GM12878 (cell line): Measurements from ENCODE around the gene DUSP22. TPM values are rescaled to one million over a fixed set of nuclear protein-coding genes. Genes with fewer than 3 reads are reported as not detected.

Experiments
- EED ChIP-seq: sonication (generic); IDR thresholded peaks from 2 replicates; pipeline ENCODE4 v1.6.1; 2016; ENCODE audit warnings: antibody characterized with exemption, low read depth
- ETV6 ChIP-seq, 2 experiments: fragments of 450-650 bp in 1 of 2; IDR thresholded peaks in 1 of 2; conservative IDR thresholded peaks in 1 of 2; 2 replicates each; pipeline ENCODE4 v1.6.1; 2014; ENCODE audit warnings: antibody characterized with exemption in 1 of 2, borderline replicate concordance in 1 of 2, low read depth in 1 of 2, mild to moderate bottlenecking in 1 of 2, moderate library complexity in 1 of 2
- HCFC1 ChIP-seq: fragments of 150-350 bp; IDR thresholded peaks from 2 replicates; pipeline ENCODE4 v1.6.1; 2014; ENCODE audit warnings: low read length
- JUNB ChIP-seq: IDR thresholded peaks from 2 replicates; pipeline ENCODE4 v1.6.1; 2016; ENCODE audit warnings: antibody characterized with exemption, mild to moderate bottlenecking
- KDM1A ChIP-seq: fragments of 200-600 bp; sonication (generic); IDR thresholded peaks from 2 replicates; pipeline ENCODE4 v1.6.1; 2016; ENCODE audit warnings: borderline replicate concordance
- KLF5 ChIP-seq: fragments of 450-650 bp; IDR thresholded peaks from 2 replicates; pipeline ENCODE4 v1.6.1; 2014; ENCODE audit warnings: mild to moderate bottlenecking; ENCODE audit not compliant: partially characterized antibody
- NFYA ChIP-seq: IDR thresholded peaks from 2 replicates; pipeline ENCODE4 v1.6.1; 2011; ENCODE audit warnings: low read depth, mild to moderate bottlenecking, low read length, improper control_type of control experiment, borderline replicate concordance
- NR2C1 ChIP-seq: fragments of 450-650 bp; IDR thresholded peaks from 2 replicates; pipeline ENCODE4 v1.6.1; 2017; ENCODE audit warnings: antibody characterized with exemption, mild to moderate bottlenecking, moderate library complexity
- NR2F1 ChIP-seq: fragments of 450-650 bp; conservative IDR thresholded peaks from 2 replicates; pipeline ENCODE4 v1.6.1; 2017; ENCODE audit warnings: mild to moderate bottlenecking
- RBBP5 ChIP-seq: fragments of 200-600 bp; sonication (generic); conservative IDR thresholded peaks from 2 replicates; pipeline ENCODE4 v1.6.1; 2016
- STAT1 ChIP-seq: fragments of 450-650 bp; conservative IDR thresholded peaks from 2 replicates; pipeline ENCODE4 v1.6.1; 2014; ENCODE audit warnings: antibody characterized with exemption, mild to moderate bottlenecking
- TCF3 ChIP-seq: IDR thresholded peaks from 2 replicates; pipeline ENCODE4 v1.6.1; 2012; ENCODE audit warnings: low read depth, mild to moderate bottlenecking, low read length, borderline replicate concordance; ENCODE audit not compliant: insufficient read depth
- ZNF24 ChIP-seq: fragments of 450-650 bp; IDR thresholded peaks from 2 replicates; pipeline ENCODE4 v1.6.1; 2017; ENCODE audit warnings: antibody characterized with exemption, mild to moderate bottlenecking
- polyA plus RNA-seq, 11 experiments: library from polyadenylated mRNA; depleted of rRNA in 4 of 11; unstranded in 6 of 11; stranded (reverse) in 5 of 11; fragments of >200 nt; fragmentation: Nextera tagmentation in 4 of 11; fragmentation: Illumina TruSeq in 1 of 11; extraction: Ambion mirVana in 4 of 11; extraction: Trizol in 1 of 11; gene quantifications; 1 replicate in 1 of 11; 2 replicates in 10 of 11; pipeline versions ENCODE4 v1.2.1 to v1.2.3, GENCODE V29; 2011 to 2016; ENCODE audit warnings: inconsistent platforms in 2 of 11, missing spikeins in 2 of 11, low read depth in 1 of 11
- total RNA-seq, 4 experiments: library from RNA; depleted of rRNA in 3 of 4; stranded (reverse); fragments of >200 nt in 3 of 4; fragmentation: Illumina TruSeq in 1 of 4; extraction: Trizol in 1 of 4; gene quantifications; 2 replicates each; pipeline versions ENCODE4 v1.2.1 to v1.2.3, GENCODE V29; 2013 to 2021
- TF ChIP-seq, protein P1 (sequence below): IDR thresholded peaks from 2 replicates; pipeline ENCODE4 v1.6.1; 2011; ENCODE audit warnings: mild to moderate bottlenecking, low read depth, low read length, moderate library complexity; ENCODE audit not compliant: insufficient replicate concordance
- TF ChIP-seq, protein P2 (sequence below): fragments of 450-650 bp; IDR thresholded peaks from 2 replicates; pipeline ENCODE4 v1.6.1; 2014; ENCODE audit warnings: mild to moderate bottlenecking
- TF ChIP-seq, protein P3 (sequence below): fragments of 150-350 bp; IDR thresholded peaks from 2 replicates; pipeline ENCODE4 v1.6.1; 2016; ENCODE audit warnings: low read depth, low read length
- TF ChIP-seq, protein P4 (sequence below): fragments of 450-650 bp; IDR thresholded peaks from 2 replicates; pipeline ENCODE4 v1.6.1; 2018; ENCODE audit warnings: mild to moderate bottlenecking, low read depth, moderate library complexity; ENCODE audit not compliant: partially characterized antibody
- TF ChIP-seq, protein P5 (sequence below): fragments of 450-650 bp; IDR thresholded peaks from 2 replicates; pipeline ENCODE4 v1.6.1; 2018; ENCODE audit warnings: borderline replicate concordance, mild to moderate bottlenecking; ENCODE audit not compliant: partially characterized antibody

DUSP22 gene
- total and polyA plus RNA-seq, 10 of the 15 experiments (the other 5 are each of a cell fraction or from before 2014, with no cell fraction given) = 78.9 to 156 (median 107) TPM

DNA sequence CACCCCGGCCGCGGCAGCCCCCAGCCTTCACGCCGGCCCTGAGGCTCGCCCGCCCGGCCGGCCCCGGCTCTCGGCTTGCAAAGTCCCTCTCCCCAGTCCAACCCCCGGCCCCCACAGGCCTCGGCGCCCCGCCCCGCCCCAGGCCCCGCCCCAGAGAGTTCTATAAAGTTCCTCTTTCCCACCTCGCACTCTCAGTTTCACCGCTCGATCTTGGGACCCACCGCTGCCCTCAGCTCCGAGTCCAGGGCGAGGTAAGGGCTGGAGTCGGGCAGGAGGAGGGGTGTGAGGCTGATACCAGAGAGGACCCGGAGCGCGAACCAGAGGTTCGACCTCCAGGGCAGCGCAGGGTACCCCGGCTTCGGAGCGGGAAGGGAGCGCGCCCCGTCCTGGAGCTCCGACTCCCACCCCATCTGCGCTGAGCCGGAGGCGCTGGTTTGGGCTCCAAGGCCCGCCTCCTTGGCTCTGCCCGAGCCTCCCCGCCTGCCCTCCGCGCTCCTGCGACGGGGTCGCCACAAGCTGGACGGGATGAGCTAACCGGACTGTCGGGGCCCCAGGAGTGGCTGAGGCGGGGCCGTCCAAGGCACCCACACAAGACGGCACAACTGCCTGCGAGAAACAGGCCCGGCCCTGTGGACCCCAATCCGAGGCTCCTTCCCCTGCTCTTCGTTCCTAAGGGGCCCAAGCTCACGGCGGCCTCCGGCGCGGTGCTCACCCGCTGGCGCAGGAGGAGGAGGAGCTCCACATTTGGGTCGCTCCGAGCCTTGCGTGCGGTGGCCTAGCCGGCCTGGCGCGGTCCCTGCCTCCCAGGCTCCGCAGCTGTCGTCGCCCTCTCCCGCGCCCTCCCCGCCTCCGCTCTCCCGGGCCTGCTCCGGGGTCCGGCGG is 99.5 kb downstream of the DUSP22 start, which contains the start of gene IRF4 (continued):
- TF ChIP-seq, protein P1, sequence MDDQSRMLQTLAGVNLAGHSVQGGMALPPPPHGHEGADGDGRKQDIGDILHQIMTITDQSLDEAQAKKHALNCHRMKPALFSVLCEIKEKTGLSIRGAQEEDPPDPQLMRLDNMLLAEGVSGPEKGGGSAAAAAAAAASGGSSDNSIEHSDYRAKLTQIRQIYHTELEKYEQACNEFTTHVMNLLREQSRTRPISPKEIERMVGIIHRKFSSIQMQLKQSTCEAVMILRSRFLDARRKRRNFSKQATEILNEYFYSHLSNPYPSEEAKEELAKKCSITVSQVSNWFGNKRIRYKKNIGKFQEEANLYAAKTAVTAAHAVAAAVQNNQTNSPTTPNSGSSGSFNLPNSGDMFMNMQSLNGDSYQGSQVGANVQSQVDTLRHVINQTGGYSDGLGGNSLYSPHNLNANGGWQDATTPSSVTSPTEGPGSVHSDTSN = peak; percentile 69
- TF ChIP-seq HCFC1 (peak; percentile 27), STAT1 (no peak), NR2F1 (0 out of 2 replicates have a peak, but pooled peaks have one; percentile 10), NR2C1 (no peak), ZNF24 (no peak), NFYA (no peak), ETV6 (conservative IDR thresholded peaks at IDR 0.05 in 1 of 2, IDR thresholded peaks at IDR 0.05 in 1 of 2; ENCODE audit: borderline replicate concordance in 1 of 2, low read depth in 1 of 2) (no peak), KDM1A (no peak), TCF3 (peak; percentile 95), JUNB (no peak), RBBP5 (no peak), EED (no peak; the same call in 1 of the 2 replicates), KLF5 (no peak)
- TF ChIP-seq, protein P2, sequence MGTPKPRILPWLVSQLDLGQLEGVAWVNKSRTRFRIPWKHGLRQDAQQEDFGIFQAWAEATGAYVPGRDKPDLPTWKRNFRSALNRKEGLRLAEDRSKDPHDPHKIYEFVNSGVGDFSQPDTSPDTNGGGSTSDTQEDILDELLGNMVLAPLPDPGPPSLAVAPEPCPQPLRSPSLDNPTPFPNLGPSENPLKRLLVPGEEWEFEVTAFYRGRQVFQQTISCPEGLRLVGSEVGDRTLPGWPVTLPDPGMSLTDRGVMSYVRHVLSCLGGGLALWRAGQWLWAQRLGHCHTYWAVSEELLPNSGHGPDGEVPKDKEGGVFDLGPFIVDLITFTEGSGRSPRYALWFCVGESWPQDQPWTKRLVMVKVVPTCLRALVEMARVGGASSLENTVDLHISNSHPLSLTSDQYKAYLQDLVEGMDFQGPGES = no peak
- TF ChIP-seq, protein P3, sequence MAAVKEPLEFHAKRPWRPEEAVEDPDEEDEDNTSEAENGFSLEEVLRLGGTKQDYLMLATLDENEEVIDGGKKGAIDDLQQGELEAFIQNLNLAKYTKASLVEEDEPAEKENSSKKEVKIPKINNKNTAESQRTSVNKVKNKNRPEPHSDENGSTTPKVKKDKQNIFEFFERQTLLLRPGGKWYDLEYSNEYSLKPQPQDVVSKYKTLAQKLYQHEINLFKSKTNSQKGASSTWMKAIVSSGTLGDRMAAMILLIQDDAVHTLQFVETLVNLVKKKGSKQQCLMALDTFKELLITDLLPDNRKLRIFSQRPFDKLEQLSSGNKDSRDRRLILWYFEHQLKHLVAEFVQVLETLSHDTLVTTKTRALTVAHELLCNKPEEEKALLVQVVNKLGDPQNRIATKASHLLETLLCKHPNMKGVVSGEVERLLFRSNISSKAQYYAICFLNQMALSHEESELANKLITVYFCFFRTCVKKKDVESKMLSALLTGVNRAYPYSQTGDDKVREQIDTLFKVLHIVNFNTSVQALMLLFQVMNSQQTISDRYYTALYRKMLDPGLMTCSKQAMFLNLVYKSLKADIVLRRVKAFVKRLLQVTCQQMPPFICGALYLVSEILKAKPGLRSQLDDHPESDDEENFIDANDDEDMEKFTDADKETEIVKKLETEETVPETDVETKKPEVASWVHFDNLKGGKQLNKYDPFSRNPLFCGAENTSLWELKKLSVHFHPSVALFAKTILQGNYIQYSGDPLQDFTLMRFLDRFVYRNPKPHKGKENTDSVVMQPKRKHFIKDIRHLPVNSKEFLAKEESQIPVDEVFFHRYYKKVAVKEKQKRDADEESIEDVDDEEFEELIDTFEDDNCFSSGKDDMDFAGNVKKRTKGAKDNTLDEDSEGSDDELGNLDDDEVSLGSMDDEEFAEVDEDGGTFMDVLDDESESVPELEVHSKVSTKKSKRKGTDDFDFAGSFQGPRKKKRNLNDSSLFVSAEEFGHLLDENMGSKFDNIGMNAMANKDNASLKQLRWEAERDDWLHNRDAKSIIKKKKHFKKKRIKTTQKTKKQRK = no peak
- TF ChIP-seq, protein P4, sequence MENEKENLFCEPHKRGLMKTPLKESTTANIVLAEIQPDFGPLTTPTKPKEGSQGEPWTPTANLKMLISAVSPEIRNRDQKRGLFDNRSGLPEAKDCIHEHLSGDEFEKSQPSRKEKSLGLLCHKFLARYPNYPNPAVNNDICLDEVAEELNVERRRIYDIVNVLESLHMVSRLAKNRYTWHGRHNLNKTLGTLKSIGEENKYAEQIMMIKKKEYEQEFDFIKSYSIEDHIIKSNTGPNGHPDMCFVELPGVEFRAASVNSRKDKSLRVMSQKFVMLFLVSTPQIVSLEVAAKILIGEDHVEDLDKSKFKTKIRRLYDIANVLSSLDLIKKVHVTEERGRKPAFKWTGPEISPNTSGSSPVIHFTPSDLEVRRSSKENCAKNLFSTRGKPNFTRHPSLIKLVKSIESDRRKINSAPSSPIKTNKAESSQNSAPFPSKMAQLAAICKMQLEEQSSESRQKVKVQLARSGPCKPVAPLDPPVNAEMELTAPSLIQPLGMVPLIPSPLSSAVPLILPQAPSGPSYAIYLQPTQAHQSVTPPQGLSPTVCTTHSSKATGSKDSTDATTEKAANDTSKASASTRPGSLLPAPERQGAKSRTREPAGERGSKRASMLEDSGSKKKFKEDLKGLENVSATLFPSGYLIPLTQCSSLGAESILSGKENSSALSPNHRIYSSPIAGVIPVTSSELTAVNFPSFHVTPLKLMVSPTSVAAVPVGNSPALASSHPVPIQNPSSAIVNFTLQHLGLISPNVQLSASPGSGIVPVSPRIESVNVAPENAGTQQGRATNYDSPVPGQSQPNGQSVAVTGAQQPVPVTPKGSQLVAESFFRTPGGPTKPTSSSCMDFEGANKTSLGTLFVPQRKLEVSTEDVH = no peak
- TF ChIP-seq, protein P5, sequence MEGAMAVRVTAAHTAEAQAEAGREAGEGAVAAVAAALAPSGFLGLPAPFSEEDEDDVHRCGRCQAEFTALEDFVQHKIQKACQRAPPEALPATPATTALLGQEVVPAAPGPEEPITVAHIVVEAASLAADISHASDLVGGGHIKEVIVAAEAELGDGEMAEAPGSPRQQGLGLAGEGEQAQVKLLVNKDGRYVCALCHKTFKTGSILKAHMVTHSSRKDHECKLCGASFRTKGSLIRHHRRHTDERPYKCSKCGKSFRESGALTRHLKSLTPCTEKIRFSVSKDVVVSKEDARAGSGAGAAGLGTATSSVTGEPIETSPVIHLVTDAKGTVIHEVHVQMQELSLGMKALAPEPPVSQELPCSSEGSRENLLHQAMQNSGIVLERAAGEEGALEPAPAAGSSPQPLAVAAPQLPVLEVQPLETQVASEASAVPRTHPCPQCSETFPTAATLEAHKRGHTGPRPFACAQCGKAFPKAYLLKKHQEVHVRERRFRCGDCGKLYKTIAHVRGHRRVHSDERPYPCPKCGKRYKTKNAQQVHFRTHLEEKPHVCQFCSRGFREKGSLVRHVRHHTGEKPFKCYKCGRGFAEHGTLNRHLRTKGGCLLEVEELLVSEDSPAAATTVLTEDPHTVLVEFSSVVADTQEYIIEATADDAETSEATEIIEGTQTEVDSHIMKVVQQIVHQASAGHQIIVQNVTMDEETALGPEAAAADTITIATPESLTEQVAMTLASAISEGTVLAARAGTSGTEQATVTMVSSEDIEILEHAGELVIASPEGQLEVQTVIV = no peak
